ENCODE measurements around the gene ARV1.

Gene ARV1

DNA sequence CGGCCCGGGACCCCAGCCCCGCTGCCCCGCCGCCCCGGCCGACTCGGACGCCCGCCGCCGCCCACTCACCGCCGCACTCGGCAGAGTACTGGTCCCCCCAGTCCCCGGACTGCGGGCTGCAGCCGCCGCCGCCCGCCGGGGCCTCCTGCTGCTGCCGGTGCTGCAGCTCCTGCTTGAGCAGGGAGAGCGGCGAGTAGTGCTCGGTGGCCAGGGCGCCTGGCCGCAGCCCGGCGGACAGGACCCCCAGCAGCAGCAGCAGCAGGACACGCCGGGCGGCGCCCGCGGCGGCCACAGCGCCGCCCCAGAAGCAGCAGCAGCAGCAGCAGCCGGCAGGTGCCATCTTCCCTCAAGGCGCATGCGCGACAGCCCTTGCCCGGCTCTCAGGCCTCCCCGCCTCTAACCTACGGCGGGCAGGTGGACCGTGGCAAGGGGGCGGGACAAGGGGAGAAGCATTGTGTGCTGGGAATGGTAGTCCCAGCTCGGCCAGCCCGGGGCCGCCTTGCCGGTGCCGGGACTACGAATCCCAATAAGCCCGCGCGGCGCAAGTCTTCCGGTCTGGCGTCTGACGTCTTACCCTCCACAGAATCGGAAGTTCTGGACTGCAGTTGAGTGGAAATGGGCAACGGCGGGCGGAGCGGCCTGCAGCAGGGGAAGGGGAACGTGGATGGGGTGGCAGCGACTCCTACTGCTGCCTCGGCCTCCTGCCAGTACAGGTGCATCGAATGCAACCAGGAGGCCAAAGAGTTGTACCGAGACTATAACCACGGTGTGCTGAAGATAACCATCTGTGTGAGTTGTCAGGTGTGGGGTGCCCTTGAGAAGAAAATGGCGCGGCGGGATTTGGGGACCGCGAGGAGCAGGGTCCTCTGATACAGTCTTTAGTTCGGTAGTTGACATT is at the start of gene ARV1, which contains the start of gene TTC13:
Gene ARV1 (plus strand): TSS at position 604 of the 898 bp plus-strand sequence. CDS start 12 bp downstream, at position 616.
Gene TTC13 (minus strand): TSS at position 371 of the 898 bp plus-strand sequence. CDS start 31 bp downstream, at position 340.
- in situ Hi-C loops (cut with MboI; ENCODE audit: low sequenced_read_pairs), result no loop called here

DNA sequence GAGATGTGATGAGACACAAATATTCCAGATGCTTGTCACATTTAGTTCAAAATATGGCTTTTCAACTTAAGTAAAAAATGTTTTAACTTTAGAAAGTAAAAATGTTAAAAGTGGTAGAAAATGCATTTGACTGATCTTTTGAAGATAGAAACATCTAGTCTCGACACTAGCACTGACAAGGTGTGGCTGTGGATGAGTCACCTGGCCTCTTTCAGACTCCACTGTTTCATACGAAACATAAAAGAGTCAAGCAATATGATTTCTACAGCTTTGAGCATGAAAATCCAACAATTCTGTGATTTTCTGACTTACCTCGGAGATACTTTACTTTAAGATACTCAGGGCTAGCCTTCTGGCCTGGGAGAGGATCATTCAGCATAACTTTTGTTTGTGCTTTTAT is 47.9 kb upstream of the ARV1 start:
- in situ Hi-C loops (cut with MboI; ENCODE audit: low sequenced_read_pairs), result no loop called here

DNA sequence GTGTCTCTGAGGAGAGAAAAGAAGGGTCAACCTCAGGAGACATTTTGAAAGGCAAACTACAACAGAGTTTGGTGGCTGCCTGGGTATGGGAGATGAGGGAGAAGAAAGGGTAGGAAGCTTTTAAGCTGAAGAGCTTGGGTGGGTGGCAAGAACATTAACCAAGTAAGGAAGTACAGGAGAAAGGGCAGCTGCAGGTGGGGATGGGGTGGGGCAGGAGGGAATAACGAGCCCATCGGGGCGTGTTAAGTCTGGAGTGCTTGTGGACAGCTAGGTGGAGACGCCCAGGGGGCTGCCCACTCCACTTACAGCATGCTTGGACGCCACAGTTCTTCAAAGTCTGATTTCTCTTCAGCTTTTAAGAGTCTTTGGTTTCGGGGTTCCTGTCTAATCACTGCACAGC is 43.0 kb upstream of the ARV1 start:
- in situ Hi-C loops (cut with MboI; ENCODE audit: low sequenced_read_pairs), result no loop called here

DNA sequence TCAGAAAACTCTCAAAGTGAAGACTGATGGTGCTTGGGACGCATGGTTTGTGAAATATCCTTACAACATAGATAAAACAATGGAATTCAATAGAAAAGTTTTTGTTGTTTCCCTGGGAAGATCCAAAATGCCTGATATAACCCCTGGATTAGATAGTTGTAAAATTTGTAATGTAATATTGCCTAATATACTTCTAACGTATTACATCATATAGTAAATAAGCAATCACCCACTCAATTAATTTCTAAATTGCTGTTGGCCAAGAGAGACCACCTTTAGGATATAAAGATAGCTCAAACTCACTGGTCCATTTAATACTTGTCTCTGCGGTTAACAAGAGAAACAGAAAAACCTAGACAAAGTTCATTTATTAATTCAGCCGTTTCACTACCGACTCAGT is 42.4 kb upstream of the ARV1 start:
- in situ Hi-C loops (cut with MboI; ENCODE audit: low sequenced_read_pairs), result no loop called here

DNA sequence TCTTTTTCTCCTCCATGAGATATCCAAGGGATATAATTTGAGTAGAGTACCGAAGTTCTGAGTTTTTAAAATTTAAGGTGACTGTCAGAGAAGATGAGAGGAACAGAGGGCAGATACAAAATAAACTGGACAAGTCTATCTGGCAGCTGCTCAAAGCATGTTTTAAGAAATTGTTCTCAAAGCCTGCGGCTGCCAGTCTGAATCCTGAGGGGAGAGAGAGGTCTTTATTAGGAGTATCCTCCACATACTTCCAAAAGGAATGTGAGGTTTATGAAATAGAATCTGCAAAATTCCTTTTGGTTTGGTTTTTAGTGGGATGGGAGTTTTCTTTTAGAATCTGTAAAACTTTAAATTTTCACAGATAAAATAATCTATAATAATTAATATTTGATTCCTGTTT is 41.5 kb upstream of the ARV1 start:
- in situ Hi-C loops (cut with MboI; ENCODE audit: low sequenced_read_pairs), result no loop called here

DNA sequence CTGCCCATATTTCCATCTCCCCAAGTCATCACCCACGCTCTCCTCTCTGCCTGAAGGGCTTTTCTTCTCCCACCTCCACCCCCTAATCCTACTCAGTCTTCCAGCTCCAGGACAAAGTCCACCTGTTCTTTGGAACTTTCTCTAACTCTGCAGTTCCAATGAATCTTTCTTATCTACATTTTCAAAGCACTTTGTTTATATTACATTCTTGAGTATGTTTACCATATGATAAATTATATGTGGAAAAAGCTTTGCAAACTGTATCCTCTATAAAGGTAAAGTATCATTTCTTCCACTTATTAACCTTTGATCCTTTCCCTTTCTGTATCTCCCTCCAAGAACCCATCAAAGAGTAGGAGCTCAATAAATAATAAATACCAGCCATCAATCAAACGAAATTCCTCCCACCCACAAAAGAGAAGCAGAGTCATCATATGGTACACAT is 39.9 kb upstream of the ARV1 start:
- in situ Hi-C loops (cut with MboI; ENCODE audit: low sequenced_read_pairs), result no loop called here

DNA sequence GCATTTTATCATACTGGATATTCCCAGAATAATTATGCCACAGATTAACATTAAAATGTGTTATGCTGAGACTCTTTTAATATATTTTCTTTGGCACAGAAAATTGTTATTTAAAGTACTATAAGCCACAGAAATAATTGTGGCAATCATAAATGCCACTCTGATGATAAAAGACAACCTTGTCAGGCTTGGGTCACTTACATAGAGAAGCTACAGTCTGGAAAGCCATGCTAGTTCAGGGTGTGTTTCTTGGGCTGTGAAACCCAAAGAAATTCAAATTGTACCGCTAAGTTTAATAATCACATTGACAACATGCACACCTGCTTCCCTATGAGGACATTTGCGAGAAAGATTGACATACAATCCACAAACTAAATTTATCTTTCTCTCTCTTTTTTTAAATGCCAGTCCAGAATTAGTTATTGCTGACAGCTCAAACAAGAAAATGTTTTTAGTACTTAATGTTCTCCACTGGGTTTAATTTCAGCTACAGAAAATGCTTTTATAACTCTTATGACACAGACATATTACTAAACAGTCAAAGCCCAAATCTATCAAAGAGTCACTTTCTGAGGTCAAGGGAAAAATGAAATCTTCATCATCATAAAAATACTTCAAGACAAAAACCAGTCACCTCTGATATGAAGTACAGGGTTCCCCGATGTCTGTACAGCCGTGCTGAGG is 38.9 kb upstream of the ARV1 start:
- in situ Hi-C loops (cut with MboI; ENCODE audit: low sequenced_read_pairs), result no loop called here

DNA sequence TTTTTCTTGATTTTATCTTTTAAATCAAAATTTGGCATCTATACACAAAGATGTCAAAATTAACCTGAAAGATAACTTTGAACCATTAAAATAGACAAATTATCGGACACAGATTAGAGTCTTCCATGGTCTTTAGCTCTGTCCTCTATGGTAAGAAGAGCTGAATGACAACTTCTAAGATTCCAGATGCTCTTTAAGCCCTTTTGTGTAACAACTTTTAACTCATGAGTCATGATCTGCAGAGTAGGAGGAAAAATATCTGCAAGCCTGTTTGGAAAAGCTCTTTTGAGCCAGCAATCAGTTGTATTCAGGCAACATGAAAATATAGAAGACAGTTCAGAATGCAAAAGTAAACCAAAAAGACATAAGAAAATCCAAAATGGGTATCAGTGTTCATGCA is 38.0 kb upstream of the ARV1 start:
- in situ Hi-C loops (cut with MboI; ENCODE audit: low sequenced_read_pairs), result no loop called here

DNA sequence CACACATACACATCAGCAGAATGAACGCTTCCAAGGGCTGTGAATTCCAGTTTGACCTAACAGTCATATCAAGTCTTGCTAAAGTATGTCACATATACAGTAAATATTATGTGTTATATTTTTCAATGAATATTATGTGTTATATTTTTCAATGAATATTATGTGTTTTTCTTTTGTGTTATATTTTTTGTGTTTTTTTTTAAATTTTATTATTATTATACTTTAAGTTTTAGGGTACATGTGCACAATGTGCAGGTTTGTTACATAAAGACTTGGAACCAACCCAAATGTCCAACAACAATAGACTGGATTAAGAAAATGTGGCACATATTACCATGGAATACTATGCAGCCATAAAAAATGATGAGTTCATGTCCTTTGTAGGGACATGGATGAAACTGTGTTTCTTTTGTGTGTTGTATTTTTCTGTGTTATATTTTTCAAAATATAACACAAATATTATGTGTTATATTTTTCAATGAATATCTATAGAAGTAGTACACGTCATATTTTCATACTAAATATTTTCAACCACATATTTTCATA is 35.8 kb upstream of the ARV1 start:
- in situ Hi-C loops (cut with MboI; ENCODE audit: low sequenced_read_pairs), result no loop called here

DNA sequence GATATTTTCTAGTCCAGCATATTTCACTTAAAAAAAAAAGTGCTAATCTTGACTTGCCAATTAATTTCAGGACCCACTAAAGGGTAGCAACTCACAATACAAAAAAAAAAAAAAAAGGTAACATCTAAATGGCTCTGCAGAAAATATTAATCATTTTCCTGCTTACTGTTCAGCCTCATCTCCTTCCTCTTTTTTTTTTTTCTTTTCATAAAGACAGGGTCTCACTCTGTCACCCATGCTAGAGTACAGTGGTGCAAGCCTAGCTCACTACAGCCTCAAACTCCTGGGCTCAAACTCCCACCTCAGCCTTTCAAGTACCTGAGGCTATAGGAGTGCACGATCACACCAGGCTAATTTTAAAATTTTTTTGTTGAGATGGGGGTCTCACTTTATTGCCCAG is 30.6 kb upstream of the ARV1 start:
- in situ Hi-C loops (cut with MboI; ENCODE audit: low sequenced_read_pairs), result no loop called here

DNA sequence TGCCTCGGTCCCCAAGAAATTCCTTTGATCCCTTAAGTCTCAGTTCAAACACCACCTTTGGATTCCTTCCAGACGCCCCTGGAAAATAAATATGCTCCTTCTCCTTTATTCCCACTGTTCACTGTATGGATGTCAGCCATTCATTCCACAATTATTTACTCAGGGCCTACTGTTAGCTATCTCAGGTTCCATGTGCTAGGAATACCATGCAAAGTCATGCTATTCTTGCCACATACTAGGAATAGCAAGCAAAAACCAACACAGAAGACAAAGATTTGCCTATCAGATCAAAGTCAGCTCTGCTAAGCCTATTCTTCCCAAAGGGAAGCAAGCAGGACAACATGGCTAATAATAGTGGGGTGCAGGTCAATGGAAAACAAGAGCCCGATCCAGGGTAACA is 30.0 kb upstream of the ARV1 start:
- in situ Hi-C loops (cut with MboI; ENCODE audit: low sequenced_read_pairs), result no loop called here

DNA sequence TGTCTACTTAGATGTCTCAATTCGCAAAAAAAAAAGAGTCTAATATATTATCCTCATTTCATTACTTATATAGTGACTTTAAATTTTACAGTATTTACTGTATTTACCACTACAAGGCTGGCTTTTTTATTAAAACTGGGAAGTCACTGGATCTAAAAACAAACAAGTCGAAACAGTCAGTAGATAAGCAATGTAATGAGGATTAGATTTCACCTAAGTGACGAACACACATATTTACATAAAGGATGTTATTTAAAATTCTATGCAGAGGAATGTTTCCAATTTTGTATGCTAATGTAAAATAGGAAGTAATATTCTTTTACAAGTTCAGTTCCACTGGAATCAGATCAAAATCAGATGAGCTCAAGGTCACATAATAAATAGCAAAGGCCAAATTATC is 28.5 kb upstream of the ARV1 start:
- in situ Hi-C loops (cut with MboI; ENCODE audit: low sequenced_read_pairs), result no loop called here

DNA sequence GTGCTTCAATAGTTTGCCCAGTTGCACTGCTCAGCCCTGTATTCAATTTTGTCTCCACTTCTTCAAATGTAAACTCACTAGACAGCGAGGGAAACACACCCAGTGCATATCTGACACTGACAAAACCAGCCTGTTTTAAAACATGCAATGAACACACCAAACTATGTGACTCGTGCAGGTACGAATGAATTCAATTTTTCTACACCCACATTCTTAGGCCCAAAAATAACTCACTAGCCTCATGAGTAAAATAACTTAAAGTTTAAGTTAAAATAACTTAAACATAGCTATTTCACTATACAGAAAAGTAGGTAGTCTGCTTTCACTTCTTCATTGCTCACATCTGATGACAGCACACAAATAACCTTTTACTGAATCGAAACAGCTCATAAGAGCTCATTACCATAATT is 21.3 kb upstream of the ARV1 start:
- in situ Hi-C loops (cut with MboI; ENCODE audit: low sequenced_read_pairs), result no loop called here

DNA sequence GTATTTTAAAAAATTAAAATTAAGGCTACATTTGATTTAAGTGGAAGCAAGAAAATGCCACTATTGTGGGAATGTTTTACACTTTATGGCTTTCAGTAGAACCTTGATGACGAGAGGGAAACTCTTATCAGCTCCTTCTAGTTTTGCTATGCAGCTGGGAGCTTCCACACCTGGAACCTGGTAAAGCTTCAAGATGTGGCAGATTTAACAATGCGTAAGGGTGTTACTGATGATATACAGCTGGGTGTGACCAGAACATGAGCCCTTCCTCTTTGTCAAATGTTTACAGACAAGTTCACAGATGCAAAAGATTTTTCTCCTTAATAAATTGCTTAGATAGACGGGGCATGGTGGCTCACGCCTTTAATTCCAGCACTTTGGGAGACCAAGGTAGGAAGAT is 20.5 kb upstream of the ARV1 start:
- in situ Hi-C loops (cut with MboI; ENCODE audit: low sequenced_read_pairs), result no loop called here

DNA sequence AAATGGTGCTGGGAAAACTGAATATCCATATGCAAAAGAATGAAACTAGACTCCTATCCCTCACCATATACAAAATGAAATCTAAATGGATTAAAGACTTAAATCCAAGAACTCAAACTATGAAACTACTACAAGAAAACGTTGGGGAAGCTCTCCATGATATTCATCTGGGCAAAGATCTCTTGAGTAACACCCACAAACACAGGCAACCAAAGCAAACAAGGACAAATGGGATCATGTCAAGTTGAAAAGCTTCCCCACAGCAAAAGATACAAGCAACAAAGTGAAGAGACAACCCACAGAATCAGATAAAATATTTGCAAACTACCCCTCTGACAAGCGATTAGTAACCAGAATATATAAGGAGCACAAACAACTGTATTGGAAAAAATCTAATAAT is 14.0 kb upstream of the ARV1 start:
- in situ Hi-C loops (cut with MboI; ENCODE audit: low sequenced_read_pairs), result no loop called here

DNA sequence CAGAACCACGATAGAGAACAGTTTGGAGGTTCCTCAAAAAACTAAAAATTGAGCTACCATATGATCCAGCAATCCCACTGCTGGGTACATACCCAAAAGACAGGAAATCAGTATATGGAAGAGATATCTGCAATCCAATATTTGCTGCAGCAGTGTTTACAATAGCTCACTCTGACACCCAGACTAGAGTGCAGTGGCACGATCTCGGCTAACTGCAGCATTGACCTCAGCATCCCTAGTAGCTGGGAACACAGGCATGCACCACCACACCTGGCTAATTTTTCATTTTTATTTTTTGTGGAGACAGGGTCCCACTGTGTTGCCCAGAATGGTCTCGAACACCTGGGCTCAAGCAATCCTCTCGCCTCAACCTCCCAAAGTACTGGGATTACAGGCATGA is 13.4 kb upstream of the ARV1 start:
- in situ Hi-C loops (cut with MboI; ENCODE audit: low sequenced_read_pairs), result no loop called here

DNA sequence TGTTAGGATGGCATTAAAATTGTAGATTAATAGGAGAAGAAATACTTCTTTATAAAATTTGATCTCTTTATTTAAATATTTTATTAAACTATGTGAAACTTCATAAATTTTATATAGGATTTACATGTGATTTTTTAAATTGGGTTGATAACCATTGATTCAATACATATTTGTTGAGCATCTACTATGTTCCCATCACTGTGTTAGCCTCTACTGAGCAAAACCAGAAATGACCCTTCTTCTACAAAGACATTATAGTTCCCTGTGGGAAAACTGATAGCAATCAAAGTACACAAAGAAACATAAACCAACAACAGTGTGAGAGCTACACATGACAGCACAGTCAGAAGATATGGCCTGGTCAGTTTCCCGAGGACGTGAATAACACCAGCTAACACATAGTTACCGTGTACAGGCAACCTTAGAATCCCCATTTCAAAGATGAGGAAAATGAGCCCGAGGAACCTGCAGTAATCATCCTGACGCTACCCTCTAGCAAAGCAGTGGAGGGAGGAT is 12.5 kb upstream of the ARV1 start:
- in situ Hi-C loops (cut with MboI; ENCODE audit: low sequenced_read_pairs), result no loop called here

DNA sequence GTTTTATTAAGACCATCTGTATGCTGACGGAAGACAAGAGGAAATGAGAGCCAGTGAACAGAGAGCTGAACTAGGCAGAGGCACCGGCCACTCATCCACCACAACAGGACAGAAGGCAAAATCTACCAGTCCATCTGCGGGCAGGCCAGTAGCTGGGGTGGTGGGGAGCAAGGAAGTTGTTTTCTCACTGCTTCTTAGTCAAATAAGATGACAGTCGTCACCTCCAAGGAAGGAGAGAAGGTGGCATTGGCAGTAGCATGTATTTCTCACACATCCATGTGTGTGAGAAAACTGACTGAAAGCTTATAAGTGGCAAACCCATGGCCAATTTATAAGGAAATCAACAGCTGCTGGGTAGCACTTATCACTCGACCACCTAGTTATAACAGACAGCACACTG is 8.5 kb upstream of the ARV1 start:
- in situ Hi-C loops (cut with MboI; ENCODE audit: low sequenced_read_pairs), result no loop called here

DNA sequence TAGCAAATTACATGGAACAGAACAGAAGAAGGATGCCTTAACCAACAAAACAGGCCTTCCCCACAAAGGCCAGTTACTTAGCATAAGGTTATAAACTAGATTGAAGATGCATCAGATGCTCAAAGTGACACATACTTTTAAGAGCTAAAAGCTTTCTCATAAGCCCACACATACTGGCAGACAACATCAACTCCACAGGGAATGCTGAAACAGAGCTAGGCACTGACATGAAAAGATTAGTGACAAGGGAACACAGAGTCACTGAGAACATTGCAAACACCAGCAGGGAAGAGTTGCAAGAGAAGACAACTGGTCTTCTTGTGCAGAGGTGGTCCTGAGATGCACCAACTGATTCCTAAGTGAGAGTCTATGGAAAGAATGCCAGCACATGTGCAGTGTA is 7.1 kb upstream of the ARV1 start:
- in situ Hi-C loops (cut with MboI; ENCODE audit: low sequenced_read_pairs), result no loop called here

DNA sequence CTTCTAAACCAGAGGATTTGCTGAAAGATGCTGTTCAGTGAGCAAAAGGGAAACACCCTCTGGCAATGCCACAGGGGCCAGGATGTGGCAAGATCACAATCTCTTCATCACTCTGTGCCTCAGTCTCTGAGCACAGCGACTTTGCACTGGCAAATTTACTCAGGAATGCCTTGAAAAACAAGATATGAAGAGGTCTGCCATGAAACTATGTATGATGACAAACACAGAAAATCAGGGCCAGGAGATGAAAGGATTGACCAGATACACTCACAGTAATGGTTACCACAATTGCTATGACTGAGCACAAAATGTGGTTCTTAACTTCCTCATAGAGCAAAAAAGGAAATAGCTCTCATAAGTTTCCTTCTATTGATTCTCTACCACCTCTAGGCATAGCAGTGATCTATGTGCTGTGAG is 6.0 kb upstream of the ARV1 start:
- in situ Hi-C loops (cut with MboI; ENCODE audit: low sequenced_read_pairs), result no loop called here

DNA sequence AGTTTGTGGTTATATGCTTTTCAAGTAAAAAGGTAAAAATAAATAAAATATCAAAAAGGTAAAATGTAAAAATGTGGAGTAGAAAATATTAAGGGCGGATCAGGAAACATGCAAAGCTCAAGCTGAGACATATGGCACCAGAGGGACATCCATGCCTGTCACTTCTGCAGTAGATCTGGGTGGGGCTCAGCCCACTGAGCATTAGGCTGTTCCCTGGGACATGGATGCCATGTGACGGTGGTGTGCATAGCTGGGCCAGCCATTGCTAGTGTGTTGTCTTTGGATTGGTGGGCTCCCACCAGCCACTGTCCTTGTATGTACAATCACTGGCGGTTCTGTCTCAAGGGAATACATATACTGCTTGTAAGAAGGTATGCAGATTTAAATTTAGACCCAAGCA is 3.3 kb upstream of the ARV1 start:
- in situ Hi-C loops (cut with MboI; ENCODE audit: low sequenced_read_pairs), result no loop called here

DNA sequence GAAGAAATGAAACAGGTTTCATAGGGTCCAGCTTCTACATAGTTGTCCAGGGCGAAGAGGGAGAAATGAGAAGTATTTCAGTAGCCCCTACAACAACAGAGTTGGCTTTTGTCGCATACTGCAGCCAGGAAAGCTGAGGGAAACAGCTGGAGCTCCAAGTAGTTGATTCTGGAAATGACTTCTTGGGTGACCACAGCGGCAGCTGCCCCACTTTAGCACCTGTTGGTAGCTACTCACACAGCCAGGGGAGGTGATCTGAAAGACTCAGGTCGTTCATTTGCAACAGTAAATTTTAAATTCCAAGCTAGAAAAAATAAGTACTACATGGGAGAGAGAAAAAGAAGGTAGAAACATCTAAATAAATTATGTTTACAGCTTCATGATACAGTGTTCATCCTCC is 2.5 kb upstream of the ARV1 start:
- in situ Hi-C loops (cut with MboI; ENCODE audit: low sequenced_read_pairs), result no loop called here

Measured in hTERT RPE-1 (cell line).